Thoracic aorta endothelial cell (primary cell): Measurements from ENCODE around the gene LLCFC1. TPM values are rescaled to one million over a fixed set of nuclear protein-coding genes. Genes with fewer than 3 reads are reported as not detected.

Experiments
- total RNA-seq: library from RNA; depleted of rRNA; stranded (reverse); fragments of >200 nt; gene quantifications from 2 replicates; pipeline ENCODE4 v1.2.3, GENCODE V29; 2012

Gene LLCFC1
- not detected in 2 replicates for total RNA-seq

GRCh38 chr7:142939226-142939910 lies at the start of gene LLCFC1:
TSS of gene LLCFC1 (plus strand) at chr7:142939484. CDS start at chr7:142939622, 138 bp downstream.

GRCh38 chr7:142933624-142934023 lies 5.7 kb upstream of the LLCFC1 start, which contains the start of gene TRPV5:
TSS of gene TRPV5 (minus strand) at chr7:142933746. CDS start at chr7:142933459, 287 bp downstream.

GRCh38 chr7:142961973-142962926 lies 23.0 kb downstream of the LLCFC1 start, which contains the start of gene KEL:
TSS of gene KEL (minus strand) at chr7:142962363. CDS start at chr7:142962206, 157 bp downstream.

Other genes with a start within 250 kb of the LLCFC1 start
- not detected in 2 replicates for gene PRSS1, start 190.0 kb upstream of the LLCFC1 start, total RNA-seq
- 0.27 TPM in 1 of 2 replicates, not detected in the other for gene PRSS2, start 168.5 kb upstream of the LLCFC1 start, total RNA-seq
- gene EPHB6, start 84.4 kb upstream of the LLCFC1 start, total RNA-seq = 0.66 and 2.2 TPM in 2 replicates
- gene TRPV6, start 53.7 kb upstream of the LLCFC1 start, total RNA-seq = not detected in 2 replicates
- not detected in 2 replicates for gene TRPV5, start 5.7 kb upstream of the LLCFC1 start, total RNA-seq
- gene KEL, start 22.9 kb downstream of the LLCFC1 start, total RNA-seq = 0.07 and 0.13 TPM in 2 replicates
- 0.27 TPM in 1 of 2 replicates, not detected in the other for gene OR9A2, start 87.6 kb downstream of the LLCFC1 start, total RNA-seq
- not detected in 2 replicates for gene OR6V1, start 112.9 kb downstream of the LLCFC1 start, total RNA-seq
- not detected in 2 replicates for gene PIP, start 192.6 kb downstream of the LLCFC1 start, total RNA-seq
- gene TAS2R39, start 243.9 kb downstream of the LLCFC1 start, total RNA-seq = not detected in 2 replicates